OCI-M2 (cell line): ENCODE results near the gene KAT14.
"Not testable (repeated sequence)": the region's sequence is repeated elsewhere in the genome, so short reads cannot be mapped to it uniquely, and the experiment has no call there.

Experiments used
- DNase-seq: peaks from one replicate; lab custom pipeline; 2025; ENCODE audit not compliant: unreplicated experiment; lab: John Stamatoyannopoulos, UW

Gene KAT14

GRCh38 chr20:18137412-18138265 is at the start of gene KAT14, which contains the start of gene PET117:
TSS of gene KAT14 (plus strand) at chr20:18137863. CDS start at chr20:18142661, 4,798 bp downstream.
TSS of gene PET117 (plus strand) at chr20:18137863. CDS start at chr20:18137956, 93 bp downstream.
- peak; percentile 83 for DNase-seq

- not testable (repeated sequence) for DNase-seq
These were observed 49.4 kb upstream of the KAT14 start for GRCh38 chr20:18088298-18088697.

GRCh38 chr20:18088841-18089240 is 48.8 kb upstream of the KAT14 start:
- DNase-seq, result not testable (repeated sequence)

GRCh38 chr20:18090044-18090443 is 47.6 kb upstream of the KAT14 start:
- DNase-seq, result no peak

GRCh38 chr20:18090477-18090876 is 47.2 kb upstream of the KAT14 start:
- DNase-seq, result no peak

GRCh38 chr20:18091623-18092022 is 46.0 kb upstream of the KAT14 start:
- no peak for DNase-seq

- no peak for DNase-seq
These were observed 44.8 kb upstream of the KAT14 start for GRCh38 chr20:18092890-18093289.

GRCh38 chr20:18093388-18093787 is 44.3 kb upstream of the KAT14 start:
- no peak for DNase-seq

- no peak for DNase-seq
These were observed 43.5 kb upstream of the KAT14 start for GRCh38 chr20:18094191-18094590.

- DNase-seq, result not testable (repeated sequence)
These were observed 37.1 kb upstream of the KAT14 start for GRCh38 chr20:18100569-18100968.

- DNase-seq, result no peak
These were observed 36.4 kb upstream of the KAT14 start for GRCh38 chr20:18101125-18101810.

- DNase-seq, result no peak
These were observed 34.2 kb upstream of the KAT14 start for GRCh38 chr20:18103497-18103896.

GRCh38 chr20:18108326-18108725 is 29.3 kb upstream of the KAT14 start:
- no peak for DNase-seq

- not testable (repeated sequence) for DNase-seq
These were observed 9.1 kb upstream of the KAT14 start for GRCh38 chr20:18128574-18128973.

- no peak for DNase-seq
These were observed 5.0 kb upstream of the KAT14 start for GRCh38 chr20:18132663-18133062.

GRCh38 chr20:18133962-18134361 is 3.7 kb upstream of the KAT14 start:
- no peak for DNase-seq

- DNase-seq, result no peak
These were observed 561 bp downstream of the KAT14 start for GRCh38 chr20:18138266-18138582.

GRCh38 chr20:18138639-18139583 is 1.2 kb downstream of the KAT14 start:
- no peak for DNase-seq

GRCh38 chr20:18139832-18140231 is 2.2 kb downstream of the KAT14 start:
- no peak for DNase-seq

- no peak for DNase-seq
These were observed 7.0 kb downstream of the KAT14 start for GRCh38 chr20:18144541-18145099.

GRCh38 chr20:18154342-18154741 is 16.7 kb downstream of the KAT14 start:
- no peak for DNase-seq
